Upper lobe of left lung (tissue), 6 donors: ENCODE data around the gene SLC26A2. TPM values are rescaled to one million over a fixed set of nuclear protein-coding genes. Genes with fewer than 3 reads are reported as not detected.

ENCODE experiments used
- ATAC-seq, 2 donors: fragments of 200-7000 bp; cut with Tn5 transposase; one replicate each; pipeline ENCODE4 v1.9.1; 2022; ENCODE audit warnings: mild to moderate bottlenecking in 2 of 2, moderate library complexity in 2 of 2; ENCODE audit not compliant: low FRiP score in 2 of 2
- DNase-seq, 2 donors: peaks; one replicate each; pipeline ENCODE4 v3.0.0-alpha.2; 2019 to 2020
- H3K27ac ChIP-seq, 4 donors: fragments of 200-600 bp; sonication (generic); one replicate each; pipeline ENCODE4 v1.5.1; 2016 to 2019
- H3K27me3 ChIP-seq, 4 donors: fragments of 200-600 bp; sonication (generic); one replicate each; pipeline ENCODE4 v1.5.1; 2017 to 2019
- H3K36me3 ChIP-seq, 4 donors: fragments of 200-600 bp; sonication (generic); one replicate each; pipeline ENCODE4 v1.5.1; 2016 to 2019
- H3K4me1 ChIP-seq, 4 donors: fragments of 200-600 bp; sonication (generic); one replicate each; pipeline ENCODE4 v1.5.1; 2018 to 2019
- H3K4me3 ChIP-seq, 4 donors: fragments of 200-600 bp; sonication (generic); one replicate each; pipeline ENCODE4 v1.5.1; 2017 to 2019; ENCODE audit warnings: mild to moderate bottlenecking in 2 of 4, moderate library complexity in 1 of 4
- H3K9me3 ChIP-seq, 4 donors: fragments of 200-600 bp; sonication (generic); one replicate each; pipeline ENCODE4 v1.5.1; 2018 to 2019
- EP300 ChIP-seq, 4 donors: sonication (generic); formaldehyde crosslinking; IDR thresholded peaks; one replicate each; pipeline ENCODE4 v1.5.1; 2017; ENCODE audit warnings: antibody characterized with exemption in 4 of 4, control low read depth in 2 of 4
- POLR2A ChIP-seq, 4 donors: fragments of 450-650 bp; IDR thresholded peaks; one replicate each; pipeline ENCODE4 v1.5.1; 2016 to 2017; ENCODE audit warnings: antibody characterized with exemption in 4 of 4, mild to moderate bottlenecking in 2 of 4
- POLR2AphosphoS5 ChIP-seq, 2 donors: sonication (generic); formaldehyde crosslinking; IDR thresholded peaks; one replicate each; pipeline ENCODE4 v1.5.1; 2017; ENCODE audit warnings: antibody characterized with exemption in 2 of 2
- WGBS, 2 donors: methylation state at CpG; one replicate each; pipeline ENCODE4 v1.1.5; 2017 to 2018; 5-methylcytosine and 5-hydroxymethylcytosine counted together
- total RNA-seq, 6 donors: library from RNA; depleted of rRNA in 4 of 6; stranded (reverse); fragments of >200 nt in 4 of 6; gene quantifications; one replicate each; pipeline versions ENCODE4 v1.1.0 to v1.2.1, GENCODE V29; 2016 to 2021
- TF ChIP-seq, protein P1 (sequence below), 6 experiments: fragments of 450-650 bp in 4 of 6; fragments of 200-600 bp in 2 of 6; sonication (generic) in 2 of 6; IDR thresholded peaks; one replicate each; pipeline ENCODE4 v1.5.1; 2016 to 2019; ENCODE audit warnings: antibody characterized with exemption in 6 of 6
- donor health status: DM: no; HTN: no; CAD: no; lungs with moderate emphysema.
- donor health status: DM: no; HTN: yes; CAD: no; lungs with severe emphysema.

The SLC26A2 gene
- total RNA-seq, 6 donors from 2014 or later = 7.3 to 21.6 (median 16.8) TPM

GRCh38 chr5:149999866-150000255 lies 39.3 kb downstream of the SLC26A2 start:
- DNase-seq (no peak), ATAC-seq (no peak)
- TF ChIP-seq POLR2AphosphoS5 (IDR thresholded peaks at IDR 0.05) = no peak
- TF ChIP-seq EP300 (IDR thresholded peaks at IDR 0.05) = no peak
- no peak for TF ChIP-seq POLR2A (IDR thresholded peaks at IDR 0.05)
- TF ChIP-seq, protein P1, sequence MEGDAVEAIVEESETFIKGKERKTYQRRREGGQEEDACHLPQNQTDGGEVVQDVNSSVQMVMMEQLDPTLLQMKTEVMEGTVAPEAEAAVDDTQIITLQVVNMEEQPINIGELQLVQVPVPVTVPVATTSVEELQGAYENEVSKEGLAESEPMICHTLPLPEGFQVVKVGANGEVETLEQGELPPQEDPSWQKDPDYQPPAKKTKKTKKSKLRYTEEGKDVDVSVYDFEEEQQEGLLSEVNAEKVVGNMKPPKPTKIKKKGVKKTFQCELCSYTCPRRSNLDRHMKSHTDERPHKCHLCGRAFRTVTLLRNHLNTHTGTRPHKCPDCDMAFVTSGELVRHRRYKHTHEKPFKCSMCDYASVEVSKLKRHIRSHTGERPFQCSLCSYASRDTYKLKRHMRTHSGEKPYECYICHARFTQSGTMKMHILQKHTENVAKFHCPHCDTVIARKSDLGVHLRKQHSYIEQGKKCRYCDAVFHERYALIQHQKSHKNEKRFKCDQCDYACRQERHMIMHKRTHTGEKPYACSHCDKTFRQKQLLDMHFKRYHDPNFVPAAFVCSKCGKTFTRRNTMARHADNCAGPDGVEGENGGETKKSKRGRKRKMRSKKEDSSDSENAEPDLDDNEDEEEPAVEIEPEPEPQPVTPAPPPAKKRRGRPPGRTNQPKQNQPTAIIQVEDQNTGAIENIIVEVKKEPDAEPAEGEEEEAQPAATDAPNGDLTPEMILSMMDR (IDR thresholded peaks at IDR 0.05) = no peak
- Histone ChIP-seq H3K27ac (peak overlapping the region; percentile 91 to 97 (median 95)), H3K4me3 (peak overlapping the region; percentile 80 to 94 (median 81)), H3K4me1 (peaks cover 23 to 37% (median 29%) of the 10 kb centered on the region in 4 donors), H3K9me3 (no peaks in the 10 kb centered on the region), H3K36me3 (peaks cover 0 to 17% (median 6%) of the 10 kb centered on the region in 4 donors), H3K27me3 (no peaks in the 10 kb centered on the region)
- 16 to 33% methylated on average over 7 of the region's 7 CpGs for WGBS, 2 donors

DNA sequence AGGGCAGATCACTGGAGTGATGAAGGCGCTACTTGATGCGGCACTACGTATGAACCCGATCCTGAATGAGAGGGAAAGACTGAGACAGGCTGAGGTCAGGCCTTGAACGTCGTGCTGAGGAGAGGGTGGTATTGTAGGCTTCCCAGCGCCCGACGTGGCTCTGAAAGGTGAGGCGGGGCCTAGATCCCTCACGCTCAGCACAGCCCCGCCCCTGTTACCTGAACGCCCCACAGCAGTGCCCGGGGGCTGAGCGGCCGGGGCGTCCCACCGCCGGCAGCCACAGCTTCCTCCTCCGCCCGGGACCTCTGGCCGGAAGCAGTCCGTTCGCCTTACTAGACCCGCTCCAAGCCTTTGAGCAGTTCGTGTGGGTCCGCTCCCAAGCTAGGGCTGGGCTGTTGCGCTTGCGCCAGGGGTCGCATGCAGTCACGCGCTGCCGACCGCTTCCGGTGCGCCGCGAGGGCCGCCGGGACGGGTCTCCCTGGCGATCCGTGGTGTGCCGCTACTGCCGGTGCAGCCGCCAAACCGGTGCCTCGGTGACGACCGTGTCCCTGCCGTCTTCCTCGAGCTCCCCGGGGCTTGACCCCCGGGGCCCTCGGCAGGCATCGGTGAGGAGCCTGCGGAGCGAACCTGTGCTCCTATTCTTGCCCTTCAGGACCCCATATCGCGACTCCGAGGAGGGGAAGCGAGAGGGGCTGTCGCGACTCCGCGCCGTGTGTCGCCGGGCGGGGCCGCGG lies 39.9 kb downstream of the SLC26A2 start, which contains the start of the genes HMGXB3 and TIGD6:
Gene HMGXB3 (plus strand): TSS at position 484 of the 734 bp plus-strand sequence. CDS start 4,114 bp downstream, outside the sequence.
Gene TIGD6 (minus strand): TSS at position 399 of the 734 bp plus-strand sequence. CDS start 4,306 bp downstream, outside the sequence.
- peak; percentile 94 to 98 for DNase-seq
- H3K27ac ChIP-seq = peak within 1 kb of the TSS; percentile 91 to 97 (median 95)
- 0% methylated on average over 22 to 36 of the region's 72 CpGs for WGBS, 2 donors
- no peaks in the 10 kb centered on the region for H3K27me3 ChIP-seq
- H3K9me3 ChIP-seq = no peaks in the 10 kb centered on the region
- peaks cover 23 to 37% (median 31%) of the 10 kb centered on the region in 4 donors for H3K4me1 ChIP-seq
- H3K36me3 ChIP-seq = peaks cover 0 to 17% (median 2%) of the 10 kb centered on the region in 4 donors
- TF ChIP-seq EP300 (IDR thresholded peaks at IDR 0.05) (peak in 1 of 4 donors; percentile 82), POLR2AphosphoS5 (IDR thresholded peaks at IDR 0.05) (peak; percentile 92 to 94), POLR2A (IDR thresholded peaks at IDR 0.05) (peak in 3 of 4 donors; percentile 65 to 88 (median 83))
- TF ChIP-seq, protein P1 (IDR thresholded peaks at IDR 0.05) = peak in 4 of 6 experiments; percentile 33 to 41 (median 34)
- peak within 1 kb of the TSS; percentile 80 to 94 (median 81) for H3K4me3 ChIP-seq
- ATAC-seq = peak; percentile 96

DNA sequence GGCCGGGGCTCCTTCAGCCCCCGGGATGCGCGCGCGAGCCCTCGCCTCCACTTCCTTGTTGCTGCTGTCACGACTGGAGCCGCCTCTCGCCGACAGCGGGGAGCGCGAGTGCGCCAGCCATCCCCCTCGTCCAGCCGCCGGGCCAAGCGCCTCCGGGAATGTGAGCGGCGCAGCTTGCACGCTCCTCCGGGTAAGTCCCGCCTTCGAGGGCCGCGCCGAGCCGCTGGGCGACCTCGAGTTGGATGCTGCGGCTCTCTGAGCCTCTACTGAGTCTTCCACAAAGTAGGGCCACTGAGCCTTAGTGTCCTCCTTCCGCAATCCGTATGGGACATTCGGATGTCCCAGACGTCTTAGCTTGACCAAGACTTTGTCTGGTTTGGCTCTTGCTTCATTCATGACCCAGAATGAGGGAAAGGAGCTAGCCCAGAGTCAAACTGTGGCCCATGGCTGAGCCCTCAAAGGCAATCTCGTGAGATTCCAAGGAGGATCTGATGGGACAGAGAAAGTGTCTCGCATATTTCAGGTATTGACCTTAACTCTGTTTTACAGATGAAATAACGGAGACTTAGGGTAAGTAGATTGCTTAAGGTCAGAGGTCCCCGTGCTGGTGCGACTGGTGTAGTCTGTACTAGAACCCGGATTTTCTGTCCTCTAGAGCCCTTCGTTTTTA lies 40.6 kb downstream of the SLC26A2 start:
- Histone ChIP-seq H3K4me1 (peaks cover 23 to 37% (median 31%) of the 10 kb centered on the region in 4 donors), H3K27me3 (no peaks in the 10 kb centered on the region), H3K36me3 (peaks cover 0 to 17% (median 5%) of the 10 kb centered on the region in 4 donors), H3K9me3 (no peaks in the 10 kb centered on the region), H3K27ac (peak overlapping the region; percentile 91 to 97 (median 95)), H3K4me3 (peak overlapping the region; percentile 80 to 94 (median 81))
- no peak for TF ChIP-seq POLR2A (IDR thresholded peaks at IDR 0.05)
- TF ChIP-seq, protein P1 (IDR thresholded peaks at IDR 0.05) = no peak
- TF ChIP-seq POLR2AphosphoS5 (IDR thresholded peaks at IDR 0.05) = no peak
- TF ChIP-seq EP300 (IDR thresholded peaks at IDR 0.05) = no peak
- WGBS, 2 donors = 1% methylated on average over 19 to 37 of the region's 44 CpGs
- ATAC-seq (peak; percentile 72 to 80), DNase-seq (peak; percentile 58 to 93)

GRCh38 chr5:150001660-150002486 lies 41.3 kb downstream of the SLC26A2 start:
- Histone ChIP-seq H3K4me1 (peaks cover 23 to 37% (median 31%) of the 10 kb centered on the region in 4 donors), H3K27ac (peak overlapping the region; percentile 91 to 97 (median 95)), H3K9me3 (no peaks in the 10 kb centered on the region), H3K36me3 (peaks cover 0 to 22% (median 8%) of the 10 kb centered on the region in 4 donors), H3K4me3 (peak overlapping the region; percentile 80 to 94 (median 81)), H3K27me3 (no peaks in the 10 kb centered on the region)
- TF ChIP-seq, protein P1 (IDR thresholded peaks at IDR 0.05) = peak; percentile 57 to 74 (median 61)
- TF ChIP-seq POLR2A (IDR thresholded peaks at IDR 0.05) = no peak
- DNase-seq (peak in 1 of 2 donors; percentile 57), ATAC-seq (peak; percentile 73 to 78)
- WGBS, 2 donors = 11 to 12% methylated on average over 8 of the region's 8 CpGs
